Esophagus muscularis mucosa (tissue), 4 donors: ENCODE results near the gene FTO. TPM values are rescaled to one million over a fixed set of nuclear protein-coding genes. Genes with fewer than 3 reads are reported as not detected.

ENCODE experiments used
- DNase-seq: peaks from one replicate; pipeline ENCODE4 v3.0.0-alpha.2; 2017; ENCODE audit errors: extremely low spot score
- H3K27ac ChIP-seq, 4 donors: fragments of 200-600 bp; sonication (generic); replicated peaks in 1 of 4; 1 replicate in 3 of 4; 2 replicates in 1 of 4; pipeline ENCODE4 v1.5.1; 2016 to 2019; ENCODE audit warnings: mild to moderate bottlenecking in 1 of 4
- H3K27me3 ChIP-seq, 4 donors: fragments of 200-600 bp; sonication (generic); one replicate each; pipeline versions ENCODE4 v1.5.1 to v1.6.0; 2016 to 2019
- H3K36me3 ChIP-seq, 4 donors: fragments of 200-600 bp; sonication (generic); one replicate each; pipeline ENCODE4 v1.5.1; 2016 to 2019
- H3K4me1 ChIP-seq, 4 donors: fragments of 200-600 bp; sonication (generic); one replicate each; pipeline ENCODE4 v1.5.1; 2016 to 2019
- H3K4me3 ChIP-seq, 4 donors: fragments of 200-600 bp; sonication (generic); 1 replicate in 2 of 4; 2 replicates in 2 of 4; pipeline ENCODE4 v1.5.1; 2016 to 2019; ENCODE audit warnings: mild to moderate bottlenecking in 4 of 4, moderate library complexity in 1 of 4
- H3K9me3 ChIP-seq, 4 donors: fragments of 200-600 bp; sonication (generic); 1 replicate in 3 of 4; 2 replicates in 1 of 4; pipeline ENCODE4 v1.5.1; 2016 to 2019
- EP300 ChIP-seq: sonication (generic); formaldehyde crosslinking; IDR thresholded peaks from one replicate; pipeline ENCODE4 v1.6.1; 2017; ENCODE audit warnings: antibody characterized with exemption
- POLR2A ChIP-seq: fragments of 450-650 bp; IDR thresholded peaks from one replicate; pipeline ENCODE4 v1.6.1; 2017; ENCODE audit warnings: antibody characterized with exemption, moderate library complexity, mild to moderate bottlenecking, low read depth
- POLR2AphosphoS5 ChIP-seq, 2 donors: sonication (generic); formaldehyde crosslinking; IDR thresholded peaks; one replicate each; pipeline ENCODE4 v1.6.1; 2017; ENCODE audit warnings: antibody characterized with exemption in 2 of 2
- WGBS: methylation state at CpG from one replicate; pipeline ENCODE4 v1.1.5; 2018; 5-methylcytosine and 5-hydroxymethylcytosine counted together
- intact Hi-C: fragments of 100-400 bp; cut with DNase I; formaldehyde crosslinking; loops from one replicate; pipeline ENCODE4 v1.15.1; 2023
- total RNA-seq, 4 donors: library from RNA; depleted of rRNA; stranded (reverse); fragments of >200 nt; gene quantifications; one replicate each; pipeline versions ENCODE4 v1.1.0 to v1.2.1, GENCODE V29; 2016
- TF ChIP-seq, protein P1 (sequence below), 3 experiments: fragments of 200-600 bp in 2 of 3; fragments of 450-650 bp in 1 of 3; sonication (generic) in 2 of 3; IDR thresholded peaks; one replicate each; pipeline ENCODE4 v1.5.1; 2017 to 2019; ENCODE audit warnings: antibody characterized with exemption in 3 of 3, mild to moderate bottlenecking in 2 of 3, moderate library complexity in 1 of 3

The FTO gene
- total RNA-seq, 4 donors from 2014 or later, result 101 to 121 (median 112) TPM

- TF ChIP-seq POLR2A (no peak), POLR2AphosphoS5 (IDR thresholded peaks at IDR 0.05) (no peak), EP300 (no peak)
- TF ChIP-seq, protein P1, sequence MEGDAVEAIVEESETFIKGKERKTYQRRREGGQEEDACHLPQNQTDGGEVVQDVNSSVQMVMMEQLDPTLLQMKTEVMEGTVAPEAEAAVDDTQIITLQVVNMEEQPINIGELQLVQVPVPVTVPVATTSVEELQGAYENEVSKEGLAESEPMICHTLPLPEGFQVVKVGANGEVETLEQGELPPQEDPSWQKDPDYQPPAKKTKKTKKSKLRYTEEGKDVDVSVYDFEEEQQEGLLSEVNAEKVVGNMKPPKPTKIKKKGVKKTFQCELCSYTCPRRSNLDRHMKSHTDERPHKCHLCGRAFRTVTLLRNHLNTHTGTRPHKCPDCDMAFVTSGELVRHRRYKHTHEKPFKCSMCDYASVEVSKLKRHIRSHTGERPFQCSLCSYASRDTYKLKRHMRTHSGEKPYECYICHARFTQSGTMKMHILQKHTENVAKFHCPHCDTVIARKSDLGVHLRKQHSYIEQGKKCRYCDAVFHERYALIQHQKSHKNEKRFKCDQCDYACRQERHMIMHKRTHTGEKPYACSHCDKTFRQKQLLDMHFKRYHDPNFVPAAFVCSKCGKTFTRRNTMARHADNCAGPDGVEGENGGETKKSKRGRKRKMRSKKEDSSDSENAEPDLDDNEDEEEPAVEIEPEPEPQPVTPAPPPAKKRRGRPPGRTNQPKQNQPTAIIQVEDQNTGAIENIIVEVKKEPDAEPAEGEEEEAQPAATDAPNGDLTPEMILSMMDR (IDR thresholded peaks at IDR 0.05), result no peak
- H3K4me3 ChIP-seq, result no peak overlapping the region
- peaks cover 0 to 4% (median 0%) of the 10 kb centered on the region in 4 donors for H3K36me3 ChIP-seq
- peaks cover 0 to 6% (median 0%) of the 10 kb centered on the region in 4 donors for H3K9me3 ChIP-seq
- no peaks in the 10 kb centered on the region for H3K27me3 ChIP-seq
- intact Hi-C loops, result no loop called here
- no peak for DNase-seq
- 83% methylated on average over 6 of the region's 6 CpGs for WGBS
- no peaks in the 10 kb centered on the region for H3K4me1 ChIP-seq
- H3K27ac ChIP-seq, result no peak overlapping the region
Observed at GRCh38 chr16:53852678-53853077, 148.7 kb downstream of the FTO start.

GRCh38 chr16:53855056-53855455 is 151.1 kb downstream of the FTO start:
- no peak for TF ChIP-seq POLR2AphosphoS5 (IDR thresholded peaks at IDR 0.05)
- TF ChIP-seq POLR2A, result no peak
- TF ChIP-seq EP300, result no peak
- peaks cover 0 to 4% (median 0%) of the 10 kb centered on the region in 4 donors for H3K36me3 ChIP-seq
- no peaks in the 10 kb centered on the region for H3K4me1 ChIP-seq
- no peaks in the 10 kb centered on the region for H3K27me3 ChIP-seq
- peaks cover 0 to 6% (median 0%) of the 10 kb centered on the region in 4 donors for H3K9me3 ChIP-seq
- intact Hi-C loops, result no loop called here
- H3K27ac ChIP-seq, result no peak overlapping the region
- no peak overlapping the region for H3K4me3 ChIP-seq
- no peak for DNase-seq

DNA sequence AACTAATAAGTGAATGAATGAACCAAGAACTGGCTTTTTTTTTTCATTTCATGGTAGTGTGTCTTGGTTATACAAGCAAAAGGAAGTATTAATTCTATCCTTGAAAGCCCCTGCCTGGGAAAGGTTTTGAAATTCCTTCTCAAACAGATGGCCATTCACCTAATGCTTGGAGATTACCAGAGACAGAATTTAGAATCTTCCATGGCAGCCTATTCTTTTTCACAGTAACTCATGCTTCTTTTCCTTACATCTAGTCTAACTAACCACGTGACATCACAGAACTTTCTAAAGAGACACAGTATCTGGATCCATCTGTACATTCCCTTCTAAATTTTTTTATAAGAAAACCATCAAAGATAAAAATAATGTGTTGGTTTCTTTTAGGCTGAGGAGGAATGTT is 151.6 kb downstream of the FTO start:
- intact Hi-C loops, result no loop called here
- no peaks in the 10 kb centered on the region for H3K27me3 ChIP-seq
- peaks cover 0 to 4% (median 2%) of the 10 kb centered on the region in 4 donors for H3K36me3 ChIP-seq
- WGBS, result 97% methylated on average over 1 of the region's 1 CpG
- no peak for TF ChIP-seq POLR2AphosphoS5 (IDR thresholded peaks at IDR 0.05)
- peaks cover 0 to 6% (median 0%) of the 10 kb centered on the region in 4 donors for H3K9me3 ChIP-seq
- no peak overlapping the region for H3K4me3 ChIP-seq
- no peak overlapping the region for H3K27ac ChIP-seq
- DNase-seq, result no peak
- H3K4me1 ChIP-seq, result no peaks in the 10 kb centered on the region

- intact Hi-C loops, result no loop called here
- H3K27me3 ChIP-seq, result no peaks in the 10 kb centered on the region
- peaks cover 0 to 8% (median 2%) of the 10 kb centered on the region in 4 donors for H3K4me1 ChIP-seq
- H3K4me3 ChIP-seq, result no peak overlapping the region
- WGBS, result 100% methylated on average over 2 of the region's 2 CpGs
- peaks cover 0 to 14% (median 6%) of the 10 kb centered on the region in 4 donors for H3K36me3 ChIP-seq
- H3K9me3 ChIP-seq, result no peaks in the 10 kb centered on the region
- TF ChIP-seq, protein P1 (IDR thresholded peaks at IDR 0.05), result no peak
- TF ChIP-seq EP300 (no peak), POLR2AphosphoS5 (IDR thresholded peaks at IDR 0.05) (no peak), POLR2A (no peak)
- no peak for DNase-seq
- H3K27ac ChIP-seq, result no peak overlapping the region
Observed at GRCh38 chr16:53859995-53860540, 156.1 kb downstream of the FTO start.

DNA sequence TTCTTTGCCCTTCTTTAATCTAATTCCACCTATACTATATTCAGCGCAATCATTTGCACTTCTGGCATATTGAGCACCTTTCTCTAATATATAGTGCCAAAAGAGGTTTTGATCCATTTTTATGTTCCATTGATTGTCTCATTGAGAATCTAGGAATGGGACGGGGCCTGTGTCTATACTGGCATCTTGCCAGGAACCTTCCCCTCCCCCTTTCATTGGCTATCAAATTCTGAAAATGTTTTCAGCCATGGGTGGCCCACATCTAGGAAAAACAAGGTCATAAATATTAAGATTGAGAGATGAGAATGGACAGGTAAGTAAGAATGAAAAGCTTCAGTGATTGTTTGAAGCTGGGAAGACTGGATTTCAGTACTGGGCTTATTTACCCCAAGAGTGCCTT is 159.9 kb downstream of the FTO start:
- intact Hi-C loops, result no loop called here
- Histone ChIP-seq H3K4me1 (peaks cover 0 to 16% (median 4%) of the 10 kb centered on the region in 4 donors), H3K9me3 (no peaks in the 10 kb centered on the region), H3K4me3 (no peak overlapping the region), H3K27me3 (no peaks in the 10 kb centered on the region), H3K36me3 (peaks cover 0 to 14% (median 6%) of the 10 kb centered on the region in 4 donors), H3K27ac (no peak overlapping the region)
- DNase-seq, result no peak
- WGBS, result 94% methylated on average over 2 of the region's 2 CpGs
- TF ChIP-seq, protein P1 (IDR thresholded peaks at IDR 0.05), result no peak
- TF ChIP-seq POLR2A (no peak), EP300 (no peak), POLR2AphosphoS5 (IDR thresholded peaks at IDR 0.05) (no peak)
